KMS-11 (cell line): Measurements from ENCODE around the gene NUP50.

Source experiments
- H2AFZ ChIP-seq: fragments of 200-600 bp; sonication (generic); 2 replicates; pipeline ENCODE4 v1.6.1; 2016; ENCODE audit warnings: antibody characterized with exemption, mixed run types, low read depth
- H3K27ac ChIP-seq: fragments of 200-600 bp; sonication (generic); 2 replicates; pipeline ENCODE4 v1.6.1; 2016; ENCODE audit warnings: mild to moderate bottlenecking, mixed run types
- H3K27me3 ChIP-seq: fragments of 200-600 bp; sonication (generic); 2 replicates; pipeline ENCODE4 v1.6.1; 2017; ENCODE audit warnings: mild to moderate bottlenecking, low read depth, mixed run types, moderate library complexity; ENCODE audit not compliant: insufficient read depth
- H3K36me3 ChIP-seq: fragments of 200-600 bp; sonication (generic); 2 replicates; pipeline ENCODE4 v1.6.1; 2017; ENCODE audit warnings: mild to moderate bottlenecking, mixed run types; ENCODE audit not compliant: insufficient read depth
- H3K4me1 ChIP-seq: fragments of 200-600 bp; sonication (generic); 2 replicates; pipeline ENCODE4 v1.6.1; 2016; ENCODE audit warnings: mild to moderate bottlenecking, low read depth, mixed run types; ENCODE audit not compliant: poor library complexity, severe bottlenecking
- H3K4me2 ChIP-seq: fragments of 200-600 bp; sonication (generic); 2 replicates; pipeline ENCODE4 v1.7.0; 2016; ENCODE audit warnings: mild to moderate bottlenecking, mixed run types
- H3K4me3 ChIP-seq: fragments of 200-600 bp; sonication (generic); IDR thresholded peaks from 2 replicates; pipeline ENCODE4 v1.6.1; 2017; ENCODE audit warnings: low read depth, low read length, mixed read lengths; ENCODE audit not compliant: insufficient read depth
- H3K79me2 ChIP-seq: fragments of 200-600 bp; sonication (generic); 2 replicates; pipeline ENCODE4 v1.6.1; 2016; ENCODE audit warnings: low read depth, mixed run types; ENCODE audit not compliant: insufficient read depth
- H3K9ac ChIP-seq: fragments of 200-600 bp; sonication (generic); 2 replicates; pipeline ENCODE4 v1.6.1; 2016; ENCODE audit warnings: mild to moderate bottlenecking, mixed run types
- H4K20me1 ChIP-seq: fragments of 200-600 bp; sonication (generic); 2 replicates; pipeline ENCODE4 v1.6.1; 2016; ENCODE audit warnings: mild to moderate bottlenecking, mixed run types; ENCODE audit not compliant: insufficient read depth
- CTCF ChIP-seq: fragments of 200-600 bp; sonication (generic); conservative IDR thresholded peaks from 2 replicates; pipeline ENCODE4 v1.6.1; 2017; ENCODE audit warnings: low read depth, mild to moderate bottlenecking, antibody characterized with exemption, low read length, moderate library complexity, mixed read lengths

Gene NUP50

GRCh38 chr22:45225732-45226502 lies 62.2 kb downstream of the NUP50 start:
- no peaks in the 10 kb centered on the region for H3K4me1 ChIP-seq
- no peak overlapping the region for H3K4me2 ChIP-seq
- H3K79me2 ChIP-seq, result no peaks in the 10 kb centered on the region

GRCh38 chr22:45226503-45227186 lies 62.9 kb downstream of the NUP50 start:
- Histone ChIP-seq H3K36me3 (no peaks in the 10 kb centered on the region), H3K9ac (no peak overlapping the region), H3K4me2 (no peak overlapping the region), H2AFZ (no peak overlapping the region), H3K79me2 (no peaks in the 10 kb centered on the region), H3K27ac (no peak overlapping the region), H4K20me1 (no peaks in the 10 kb centered on the region), H3K27me3 (no peaks in the 10 kb centered on the region), H3K4me1 (no peaks in the 10 kb centered on the region), H3K4me3 (no peak overlapping the region)
- no peak for TF ChIP-seq CTCF

More at GRCh38 chr22:45225732-45226502, 62.2 kb downstream of the NUP50 start:
- H3K4me3 ChIP-seq, result no peak overlapping the region
- no peaks in the 10 kb centered on the region for H3K27me3 ChIP-seq
- H4K20me1 ChIP-seq, result no peaks in the 10 kb centered on the region
- TF ChIP-seq CTCF, result no peak
- H3K9ac ChIP-seq, result no peak overlapping the region
- no peak overlapping the region for H2AFZ ChIP-seq
- no peak overlapping the region for H3K27ac ChIP-seq
- no peaks in the 10 kb centered on the region for H3K36me3 ChIP-seq

GRCh38 chr22:45227645-45228400 lies 64.1 kb downstream of the NUP50 start:
- Histone ChIP-seq H4K20me1 (no peaks in the 10 kb centered on the region), H3K4me2 (no peak overlapping the region), H3K36me3 (no peaks in the 10 kb centered on the region), H3K9ac (no peak overlapping the region), H3K79me2 (no peaks in the 10 kb centered on the region), H3K27me3 (no peaks in the 10 kb centered on the region), H3K4me1 (no peaks in the 10 kb centered on the region), H3K4me3 (no peak overlapping the region), H3K27ac (no peak overlapping the region), H2AFZ (no peak overlapping the region)
- TF ChIP-seq CTCF, result no peak

DNA sequence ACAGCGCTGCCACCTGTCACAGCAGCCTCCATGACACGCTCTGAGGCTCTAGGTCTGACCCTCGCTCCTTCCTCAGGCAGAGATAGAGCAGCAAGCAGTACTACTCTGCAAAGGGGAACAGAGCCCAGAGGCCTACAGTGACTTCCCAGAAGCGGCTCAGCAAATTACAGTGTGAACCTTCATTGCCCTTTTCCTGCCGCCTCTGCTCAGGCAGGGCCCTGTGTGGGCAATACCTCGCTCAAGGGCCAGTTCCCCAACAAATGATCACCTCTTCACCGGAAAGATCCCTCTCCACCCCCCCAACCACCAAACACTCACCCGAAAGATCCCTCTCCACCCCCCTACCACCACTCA lies 64.7 kb downstream of the NUP50 start:
- Histone ChIP-seq H3K27ac (no peak overlapping the region), H3K79me2 (no peaks in the 10 kb centered on the region), H3K4me3 (no peak overlapping the region), H3K36me3 (no peaks in the 10 kb centered on the region), H3K4me1 (no peaks in the 10 kb centered on the region), H3K4me2 (no peak overlapping the region), H3K27me3 (no peaks in the 10 kb centered on the region), H3K9ac (no peak overlapping the region), H2AFZ (no peak overlapping the region), H4K20me1 (no peaks in the 10 kb centered on the region)
- TF ChIP-seq CTCF, result no peak
